GM20000 (cell line): Measurements from ENCODE around the gene MYF6.

Source experiments
- DNase-seq: peaks from one replicate; pipeline ENCODE4 v3.0.0; 2012; ENCODE audit warnings: low spot score
- TF ChIP-seq, protein P1 (sequence below): IDR thresholded peaks from 2 replicates; pipeline ENCODE4 v1.5.1; 2012; ENCODE audit warnings: mild to moderate bottlenecking, control low read depth; ENCODE audit errors: extremely low read depth, missing control alignments

The MYF6 gene

DNA sequence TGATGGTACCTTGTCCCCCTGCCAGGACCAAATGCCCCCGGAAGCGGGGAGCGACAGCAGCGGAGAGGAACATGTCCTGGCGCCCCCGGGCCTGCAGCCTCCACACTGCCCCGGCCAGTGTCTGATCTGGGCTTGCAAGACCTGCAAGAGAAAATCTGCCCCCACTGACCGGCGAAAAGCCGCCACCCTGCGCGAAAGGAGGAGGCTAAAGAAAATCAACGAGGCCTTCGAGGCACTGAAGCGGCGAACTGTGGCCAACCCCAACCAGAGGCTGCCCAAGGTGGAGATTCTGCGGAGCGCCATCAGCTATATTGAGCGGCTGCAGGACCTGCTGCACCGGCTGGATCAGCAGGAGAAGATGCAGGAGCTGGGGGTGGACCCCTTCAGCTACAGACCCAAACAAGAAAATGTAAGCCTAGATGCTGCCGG is 410 bp downstream of the MYF6 start:
- TF ChIP-seq, protein P1, sequence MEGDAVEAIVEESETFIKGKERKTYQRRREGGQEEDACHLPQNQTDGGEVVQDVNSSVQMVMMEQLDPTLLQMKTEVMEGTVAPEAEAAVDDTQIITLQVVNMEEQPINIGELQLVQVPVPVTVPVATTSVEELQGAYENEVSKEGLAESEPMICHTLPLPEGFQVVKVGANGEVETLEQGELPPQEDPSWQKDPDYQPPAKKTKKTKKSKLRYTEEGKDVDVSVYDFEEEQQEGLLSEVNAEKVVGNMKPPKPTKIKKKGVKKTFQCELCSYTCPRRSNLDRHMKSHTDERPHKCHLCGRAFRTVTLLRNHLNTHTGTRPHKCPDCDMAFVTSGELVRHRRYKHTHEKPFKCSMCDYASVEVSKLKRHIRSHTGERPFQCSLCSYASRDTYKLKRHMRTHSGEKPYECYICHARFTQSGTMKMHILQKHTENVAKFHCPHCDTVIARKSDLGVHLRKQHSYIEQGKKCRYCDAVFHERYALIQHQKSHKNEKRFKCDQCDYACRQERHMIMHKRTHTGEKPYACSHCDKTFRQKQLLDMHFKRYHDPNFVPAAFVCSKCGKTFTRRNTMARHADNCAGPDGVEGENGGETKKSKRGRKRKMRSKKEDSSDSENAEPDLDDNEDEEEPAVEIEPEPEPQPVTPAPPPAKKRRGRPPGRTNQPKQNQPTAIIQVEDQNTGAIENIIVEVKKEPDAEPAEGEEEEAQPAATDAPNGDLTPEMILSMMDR, result no peak
- no peak for DNase-seq

- TF ChIP-seq, protein P1, result no peak
- no peak for DNase-seq
Measured at GRCh38 chr12:80708259-80708974, 983 bp downstream of the MYF6 start.

- DNase-seq, result no peak
- TF ChIP-seq, protein P1, result no peak
Measured at GRCh38 chr12:80708975-80709328, 1.5 kb downstream of the MYF6 start.

GRCh38 chr12:80709811-80710726 is 2.6 kb downstream of the MYF6 start:
- DNase-seq, result no peak
- TF ChIP-seq, protein P1, result peak; percentile 17

DNA sequence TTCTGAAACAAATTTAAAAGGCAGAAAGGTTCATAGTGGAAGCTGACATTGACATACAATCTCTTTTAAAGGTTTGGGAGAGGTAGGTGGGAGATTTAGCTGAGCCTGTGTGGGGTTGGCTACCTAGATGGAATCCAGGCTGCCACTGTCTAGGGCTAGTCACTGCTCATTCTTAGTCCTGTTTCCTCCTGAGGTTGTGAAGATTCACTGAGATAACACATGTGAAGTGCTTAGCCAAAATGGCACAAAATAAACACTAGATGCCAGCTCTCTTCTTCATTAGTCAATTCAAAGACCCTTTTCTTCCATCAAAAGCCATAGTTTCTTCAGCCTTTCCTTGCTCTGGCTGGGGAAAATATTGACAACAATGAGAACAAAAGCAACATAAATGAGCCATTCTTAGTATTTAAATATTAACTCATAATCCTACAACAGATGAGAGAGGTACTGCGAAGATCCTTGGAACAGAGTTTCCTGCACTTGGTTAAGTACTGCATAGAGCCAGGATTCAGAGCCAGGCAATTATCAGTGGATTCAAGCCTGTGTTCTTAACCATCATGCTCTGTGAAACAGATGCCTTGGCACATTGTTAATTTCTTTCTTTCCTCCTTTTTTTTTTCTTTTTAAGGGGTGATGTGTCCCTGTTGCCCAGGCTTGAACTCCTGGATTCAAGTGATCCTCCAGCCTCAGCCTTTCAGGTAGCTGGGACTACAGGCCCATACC is 3.5 kb downstream of the MYF6 start:
- no peak for DNase-seq
- TF ChIP-seq, protein P1, result no peak

DNA sequence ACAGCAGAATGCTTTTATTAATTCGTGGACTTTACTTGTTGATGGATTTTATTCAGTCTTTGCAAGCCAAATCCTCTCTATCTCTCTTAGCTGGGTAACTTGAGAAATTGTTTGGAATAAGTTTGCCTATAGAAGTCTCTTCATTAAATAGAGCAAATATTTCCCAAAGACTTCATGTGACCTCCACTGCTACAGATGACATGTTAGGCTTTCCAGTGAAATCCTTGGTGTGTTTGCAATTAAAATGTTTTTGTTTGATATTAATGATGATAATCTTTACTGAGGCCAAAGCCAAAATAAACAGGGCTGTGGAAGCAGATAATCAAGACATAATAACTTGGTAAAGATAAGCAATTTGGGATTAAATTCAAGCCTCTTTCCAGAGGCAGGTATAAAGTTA is 4.4 kb downstream of the MYF6 start:
- TF ChIP-seq, protein P1, result no peak
- no peak for DNase-seq

DNA sequence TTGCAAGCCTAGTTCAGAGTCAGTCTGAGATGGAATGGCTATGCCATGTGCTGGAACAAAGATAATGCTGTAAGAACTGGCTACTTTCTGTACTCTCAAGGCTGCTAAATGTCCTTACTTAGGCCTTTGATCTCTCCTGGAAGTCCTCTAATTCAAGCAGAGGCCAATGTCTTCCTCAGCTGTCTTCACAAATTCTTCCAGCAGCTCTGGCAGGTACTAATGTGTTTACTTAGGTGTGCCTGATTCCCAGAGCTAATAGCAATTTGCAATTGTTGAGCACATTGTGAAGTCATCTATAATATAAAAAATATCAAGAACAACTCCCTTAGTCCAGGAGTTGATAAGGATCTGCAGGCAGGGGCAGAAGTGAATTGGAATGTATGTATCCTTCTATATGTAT is 5.4 kb downstream of the MYF6 start:
- TF ChIP-seq, protein P1, result no peak
- DNase-seq, result no peak
